HepG2 (cell line): ENCODE results near the gene HYOU1. TPM values are rescaled to one million over a fixed set of nuclear protein-coding genes. Genes with fewer than 3 reads are reported as not detected.

Source experiments
- FIP1L1 ChIP-seq: fragments of 200-400 bp; formaldehyde crosslinking; IDR thresholded peaks from 2 replicates; pipeline ENCODE4 v1.6.1; 2018; ENCODE audit warnings: low read depth, mild to moderate bottlenecking, low read length, moderate library complexity, borderline replicate concordance; ENCODE audit not compliant: insufficient read depth
- GZF1 ChIP-seq: sonication (generic); formaldehyde crosslinking; IDR thresholded peaks from 2 replicates; pipeline ENCODE4 v1.5.1; 2020; ENCODE audit warnings: mild to moderate bottlenecking, missing genetic modification reagents
- PAF1 ChIP-seq: IDR thresholded peaks from 2 replicates; pipeline ENCODE4 v1.6.1; 2016; ENCODE audit warnings: missing genetic modification reagents, missing compliant biosample characterization
- TAF1 ChIP-seq: sonication (generic); formaldehyde crosslinking; IDR thresholded peaks from 2 replicates; pipeline ENCODE4 v1.4.0; 2020; ENCODE audit warnings: missing genetic modification reagents
- XBP1 ChIP-seq: sonication (generic); formaldehyde crosslinking; IDR thresholded peaks from 2 replicates; pipeline ENCODE4 v1.5.0; 2020; ENCODE audit warnings: missing genetic modification reagents
- ZBTB21 ChIP-seq: sonication (generic); formaldehyde crosslinking; IDR thresholded peaks from 2 replicates; pipeline ENCODE4 v1.4.0; 2020; ENCODE audit warnings: missing genetic modification reagents
- ZMYM3 ChIP-seq: sonication (generic); formaldehyde crosslinking; IDR thresholded peaks from 2 replicates; pipeline ENCODE4 v1.5.1; 2020; ENCODE audit warnings: mild to moderate bottlenecking, missing genetic modification reagents
- ZNF253 ChIP-seq: sonication (generic); formaldehyde crosslinking; IDR thresholded peaks from 2 replicates; pipeline ENCODE4 v1.8.0; 2022; ENCODE audit warnings: mild to moderate bottlenecking, missing genetic modification reagents, borderline replicate concordance
- ZNF329 ChIP-seq: sonication (generic); formaldehyde crosslinking; IDR thresholded peaks from 2 replicates; pipeline ENCODE4 v1.9.0; 2021; ENCODE audit warnings: low read depth, mild to moderate bottlenecking, missing genetic modification reagents
- ZNF431 ChIP-seq: sonication (generic); formaldehyde crosslinking; IDR thresholded peaks from 2 replicates; pipeline ENCODE4 v1.9.0; 2022; ENCODE audit warnings: missing genetic modification reagents, low read depth, mild to moderate bottlenecking, borderline replicate concordance
- ZNF496 ChIP-seq: sonication (generic); formaldehyde crosslinking; IDR thresholded peaks from 2 replicates; pipeline ENCODE4 v1.8.1; 2023; ENCODE audit warnings: mild to moderate bottlenecking, moderate library complexity, missing genetic modification reagents; ENCODE audit not compliant: insufficient replicate concordance
- ZNF709 ChIP-seq: sonication (generic); formaldehyde crosslinking; IDR thresholded peaks from 2 replicates; pipeline ENCODE4 v1.5.0; 2020; ENCODE audit warnings: mild to moderate bottlenecking, missing genetic modification reagents
- ZZZ3 ChIP-seq: sonication (generic); formaldehyde crosslinking; IDR thresholded peaks from 2 replicates; pipeline ENCODE4 v1.4.0; 2020; ENCODE audit warnings: missing genetic modification reagents, mild to moderate bottlenecking, borderline replicate concordance
- polyA plus RNA-seq, 8 experiments: library from polyadenylated mRNA; depleted of rRNA in 3 of 8; stranded (reverse) in 7 of 8; unstranded in 1 of 8; fragments of >200 nt; fragmentation: Illumina TruSeq in 4 of 8; extraction: Trizol in 4 of 8; gene quantifications; 2 replicates each; pipeline versions ENCODE4 v1.2.1 to v1.2.3, GENCODE V29; 2011 to 2016; ENCODE audit warnings: low read depth in 4 of 8, missing spikeins in 1 of 8, mixed read lengths in 1 of 8; ENCODE audit not compliant: insufficient read depth in 1 of 8
- total RNA-seq, 5 experiments: library from RNA; depleted of rRNA; stranded (reverse); fragments of >200 nt; fragmentation: Illumina TruSeq; extraction: Trizol; gene quantifications; 2 replicates each; pipeline ENCODE4 v1.2.3, GENCODE V29; 2016; ENCODE audit warnings: low read depth in 1 of 5
- TF ChIP-seq, protein P1 (sequence below): sonication (generic); formaldehyde crosslinking; IDR thresholded peaks from 2 replicates; pipeline ENCODE4 v1.5.0; 2020; ENCODE audit warnings: mild to moderate bottlenecking, missing genetic modification reagents, borderline replicate concordance
- TF ChIP-seq, protein P2 (sequence below): sonication (generic); formaldehyde crosslinking; IDR thresholded peaks from 2 replicates; pipeline ENCODE4 v1.5.0; 2020; ENCODE audit warnings: missing genetic modification reagents

HYOU1 gene
- total and polyA plus RNA-seq, 2 of the 13 experiments (the other 11 are each of a cell fraction or from before 2014, with no cell fraction given): 127 to 155 TPM

- TF ChIP-seq, protein P1, sequence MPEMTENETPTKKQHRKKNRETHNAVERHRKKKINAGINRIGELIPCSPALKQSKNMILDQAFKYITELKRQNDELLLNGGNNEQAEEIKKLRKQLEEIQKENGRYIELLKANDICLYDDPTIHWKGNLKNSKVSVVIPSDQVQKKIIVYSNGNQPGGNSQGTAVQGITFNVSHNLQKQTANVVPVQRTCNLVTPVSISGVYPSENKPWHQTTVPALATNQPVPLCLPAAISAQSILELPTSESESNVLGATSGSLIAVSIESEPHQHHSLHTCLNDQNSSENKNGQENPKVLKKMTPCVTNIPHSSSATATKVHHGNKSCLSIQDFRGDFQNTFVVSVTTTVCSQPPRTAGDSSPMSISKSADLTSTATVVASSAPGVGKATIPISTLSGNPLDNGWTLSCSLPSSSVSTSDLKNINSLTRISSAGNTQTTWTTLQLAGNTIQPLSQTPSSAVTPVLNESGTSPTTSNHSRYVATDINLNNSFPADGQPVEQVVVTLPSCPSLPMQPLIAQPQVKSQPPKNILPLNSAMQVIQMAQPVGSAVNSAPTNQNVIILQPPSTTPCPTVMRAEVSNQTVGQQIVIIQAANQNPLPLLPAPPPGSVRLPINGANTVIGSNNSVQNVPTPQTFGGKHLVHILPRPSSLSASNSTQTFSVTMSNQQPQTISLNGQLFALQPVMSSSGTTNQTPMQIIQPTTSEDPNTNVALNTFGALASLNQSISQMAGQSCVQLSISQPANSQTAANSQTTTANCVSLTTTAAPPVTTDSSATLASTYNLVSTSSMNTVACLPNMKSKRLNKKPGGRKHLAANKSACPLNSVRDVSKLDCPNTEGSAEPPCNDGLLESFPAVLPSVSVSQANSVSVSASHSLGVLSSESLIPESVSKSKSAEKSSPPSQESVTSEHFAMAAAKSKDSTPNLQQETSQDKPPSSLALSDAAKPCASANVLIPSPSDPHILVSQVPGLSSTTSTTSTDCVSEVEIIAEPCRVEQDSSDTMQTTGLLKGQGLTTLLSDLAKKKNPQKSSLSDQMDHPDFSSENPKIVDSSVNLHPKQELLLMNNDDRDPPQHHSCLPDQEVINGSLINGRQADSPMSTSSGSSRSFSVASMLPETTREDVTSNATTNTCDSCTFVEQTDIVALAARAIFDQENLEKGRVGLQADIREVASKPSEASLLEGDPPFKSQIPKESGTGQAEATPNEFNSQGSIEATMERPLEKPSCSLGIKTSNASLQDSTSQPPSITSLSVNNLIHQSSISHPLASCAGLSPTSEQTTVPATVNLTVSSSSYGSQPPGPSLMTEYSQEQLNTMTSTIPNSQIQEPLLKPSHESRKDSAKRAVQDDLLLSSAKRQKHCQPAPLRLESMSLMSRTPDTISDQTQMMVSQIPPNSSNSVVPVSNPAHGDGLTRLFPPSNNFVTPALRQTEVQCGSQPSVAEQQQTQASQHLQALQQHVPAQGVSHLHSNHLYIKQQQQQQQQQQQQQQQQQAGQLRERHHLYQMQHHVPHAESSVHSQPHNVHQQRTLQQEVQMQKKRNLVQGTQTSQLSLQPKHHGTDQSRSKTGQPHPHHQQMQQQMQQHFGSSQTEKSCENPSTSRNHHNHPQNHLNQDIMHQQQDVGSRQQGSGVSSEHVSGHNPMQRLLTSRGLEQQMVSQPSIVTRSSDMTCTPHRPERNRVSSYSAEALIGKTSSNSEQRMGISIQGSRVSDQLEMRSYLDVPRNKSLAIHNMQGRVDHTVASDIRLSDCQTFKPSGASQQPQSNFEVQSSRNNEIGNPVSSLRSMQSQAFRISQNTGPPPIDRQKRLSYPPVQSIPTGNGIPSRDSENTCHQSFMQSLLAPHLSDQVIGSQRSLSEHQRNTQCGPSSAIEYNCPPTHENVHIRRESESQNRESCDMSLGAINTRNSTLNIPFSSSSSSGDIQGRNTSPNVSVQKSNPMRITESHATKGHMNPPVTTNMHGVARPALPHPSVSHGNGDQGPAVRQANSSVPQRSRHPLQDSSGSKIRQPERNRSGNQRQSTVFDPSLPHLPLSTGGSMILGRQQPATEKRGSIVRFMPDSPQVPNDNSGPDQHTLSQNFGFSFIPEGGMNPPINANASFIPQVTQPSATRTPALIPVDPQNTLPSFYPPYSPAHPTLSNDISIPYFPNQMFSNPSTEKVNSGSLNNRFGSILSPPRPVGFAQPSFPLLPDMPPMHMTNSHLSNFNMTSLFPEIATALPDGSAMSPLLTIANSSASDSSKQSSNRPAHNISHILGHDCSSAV (CRISPR knock-in tag): peak; percentile 71; the same call in 1 of the 2 replicates
- TF ChIP-seq, protein P2, sequence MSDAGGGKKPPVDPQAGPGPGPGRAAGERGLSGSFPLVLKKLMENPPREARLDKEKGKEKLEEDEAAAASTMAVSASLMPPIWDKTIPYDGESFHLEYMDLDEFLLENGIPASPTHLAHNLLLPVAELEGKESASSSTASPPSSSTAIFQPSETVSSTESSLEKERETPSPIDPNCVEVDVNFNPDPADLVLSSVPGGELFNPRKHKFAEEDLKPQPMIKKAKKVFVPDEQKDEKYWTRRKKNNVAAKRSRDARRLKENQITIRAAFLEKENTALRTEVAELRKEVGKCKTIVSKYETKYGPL (CRISPR knock-in tag): peak; percentile 50; the same call in 1 of the 2 replicates
- TF ChIP-seq ZMYM3 (CRISPR knock-in tag) (0 out of 2 replicates have a peak, but pooled peaks have one; percentile 10), ZNF496 (no peak), ZNF431 (CRISPR knock-in tag) (peak; percentile 75; the same call in 1 of the 2 replicates), PAF1 (CRISPR knock-in tag) (no peak), ZNF329 (CRISPR knock-in tag) (peak; percentile 27; the same call in 1 of the 2 replicates), FIP1L1 (no peak), ZNF253 (0 out of 2 replicates have a peak, but pooled peaks have one; percentile 43), GZF1 (CRISPR knock-in tag) (no peak), ZZZ3 (CRISPR knock-in tag) (peak; percentile 41; the same call in 1 of the 2 replicates), ZNF709 (CRISPR knock-in tag) (no peak; the same call in 1 of the 2 replicates), ZBTB21 (CRISPR knock-in tag) (peak; percentile 91), XBP1 (CRISPR knock-in tag) (no peak), TAF1 (CRISPR knock-in tag) (peak; percentile 85)
These were observed 38.7 kb downstream of the HYOU1 start, which contains the start of the genes RPS25 and TRAPPC4 (continued) for GRCh38 chr11:119018074-119018938.
